Measurements from ENCODE around the gene CCNL2. TPM values are rescaled to one million over a fixed set of nuclear protein-coding genes. Genes with fewer than 3 reads are reported as not detected.
A peak's percentile ranks its signal among the peaks of the same experiment; 100 is the strongest.

Gene CCNL2
- total and polyA plus RNA-seq, 2 experiments from 2014 or later: 115 to 146 TPM

- no peaks in the 10 kb centered on the region for H3K9me2 ChIP-seq (ENCODE audit: insufficient read depth)
- H3K36me3 Mint-ChIP-seq (ENCODE audit: low read depth): peaks cover 4% of the 10 kb centered on the region; the same call in 2 of the 3 replicates
- no peaks in the 10 kb centered on the region for H3K36me3 ChIP-seq (ENCODE audit: insufficient read depth)
- H3K4me1 Mint-ChIP-seq: peaks cover 46% of the 10 kb centered on the region
- ATAC-seq: peak; percentile 4
- H3K27ac Mint-ChIP-seq: no peak overlapping the region
- H3F3A ChIP-seq (replicated peaks; ENCODE audit: low read depth): peaks cover 25% of the 10 kb centered on the region
- no peaks in the 10 kb centered on the region for H4K20me1 ChIP-seq (replicated peaks; ENCODE audit: insufficient read depth)
- no peaks in the 10 kb centered on the region for H3K27me3 ChIP-seq (ENCODE audit: insufficient read depth)
- TF ChIP-seq, protein P1, sequence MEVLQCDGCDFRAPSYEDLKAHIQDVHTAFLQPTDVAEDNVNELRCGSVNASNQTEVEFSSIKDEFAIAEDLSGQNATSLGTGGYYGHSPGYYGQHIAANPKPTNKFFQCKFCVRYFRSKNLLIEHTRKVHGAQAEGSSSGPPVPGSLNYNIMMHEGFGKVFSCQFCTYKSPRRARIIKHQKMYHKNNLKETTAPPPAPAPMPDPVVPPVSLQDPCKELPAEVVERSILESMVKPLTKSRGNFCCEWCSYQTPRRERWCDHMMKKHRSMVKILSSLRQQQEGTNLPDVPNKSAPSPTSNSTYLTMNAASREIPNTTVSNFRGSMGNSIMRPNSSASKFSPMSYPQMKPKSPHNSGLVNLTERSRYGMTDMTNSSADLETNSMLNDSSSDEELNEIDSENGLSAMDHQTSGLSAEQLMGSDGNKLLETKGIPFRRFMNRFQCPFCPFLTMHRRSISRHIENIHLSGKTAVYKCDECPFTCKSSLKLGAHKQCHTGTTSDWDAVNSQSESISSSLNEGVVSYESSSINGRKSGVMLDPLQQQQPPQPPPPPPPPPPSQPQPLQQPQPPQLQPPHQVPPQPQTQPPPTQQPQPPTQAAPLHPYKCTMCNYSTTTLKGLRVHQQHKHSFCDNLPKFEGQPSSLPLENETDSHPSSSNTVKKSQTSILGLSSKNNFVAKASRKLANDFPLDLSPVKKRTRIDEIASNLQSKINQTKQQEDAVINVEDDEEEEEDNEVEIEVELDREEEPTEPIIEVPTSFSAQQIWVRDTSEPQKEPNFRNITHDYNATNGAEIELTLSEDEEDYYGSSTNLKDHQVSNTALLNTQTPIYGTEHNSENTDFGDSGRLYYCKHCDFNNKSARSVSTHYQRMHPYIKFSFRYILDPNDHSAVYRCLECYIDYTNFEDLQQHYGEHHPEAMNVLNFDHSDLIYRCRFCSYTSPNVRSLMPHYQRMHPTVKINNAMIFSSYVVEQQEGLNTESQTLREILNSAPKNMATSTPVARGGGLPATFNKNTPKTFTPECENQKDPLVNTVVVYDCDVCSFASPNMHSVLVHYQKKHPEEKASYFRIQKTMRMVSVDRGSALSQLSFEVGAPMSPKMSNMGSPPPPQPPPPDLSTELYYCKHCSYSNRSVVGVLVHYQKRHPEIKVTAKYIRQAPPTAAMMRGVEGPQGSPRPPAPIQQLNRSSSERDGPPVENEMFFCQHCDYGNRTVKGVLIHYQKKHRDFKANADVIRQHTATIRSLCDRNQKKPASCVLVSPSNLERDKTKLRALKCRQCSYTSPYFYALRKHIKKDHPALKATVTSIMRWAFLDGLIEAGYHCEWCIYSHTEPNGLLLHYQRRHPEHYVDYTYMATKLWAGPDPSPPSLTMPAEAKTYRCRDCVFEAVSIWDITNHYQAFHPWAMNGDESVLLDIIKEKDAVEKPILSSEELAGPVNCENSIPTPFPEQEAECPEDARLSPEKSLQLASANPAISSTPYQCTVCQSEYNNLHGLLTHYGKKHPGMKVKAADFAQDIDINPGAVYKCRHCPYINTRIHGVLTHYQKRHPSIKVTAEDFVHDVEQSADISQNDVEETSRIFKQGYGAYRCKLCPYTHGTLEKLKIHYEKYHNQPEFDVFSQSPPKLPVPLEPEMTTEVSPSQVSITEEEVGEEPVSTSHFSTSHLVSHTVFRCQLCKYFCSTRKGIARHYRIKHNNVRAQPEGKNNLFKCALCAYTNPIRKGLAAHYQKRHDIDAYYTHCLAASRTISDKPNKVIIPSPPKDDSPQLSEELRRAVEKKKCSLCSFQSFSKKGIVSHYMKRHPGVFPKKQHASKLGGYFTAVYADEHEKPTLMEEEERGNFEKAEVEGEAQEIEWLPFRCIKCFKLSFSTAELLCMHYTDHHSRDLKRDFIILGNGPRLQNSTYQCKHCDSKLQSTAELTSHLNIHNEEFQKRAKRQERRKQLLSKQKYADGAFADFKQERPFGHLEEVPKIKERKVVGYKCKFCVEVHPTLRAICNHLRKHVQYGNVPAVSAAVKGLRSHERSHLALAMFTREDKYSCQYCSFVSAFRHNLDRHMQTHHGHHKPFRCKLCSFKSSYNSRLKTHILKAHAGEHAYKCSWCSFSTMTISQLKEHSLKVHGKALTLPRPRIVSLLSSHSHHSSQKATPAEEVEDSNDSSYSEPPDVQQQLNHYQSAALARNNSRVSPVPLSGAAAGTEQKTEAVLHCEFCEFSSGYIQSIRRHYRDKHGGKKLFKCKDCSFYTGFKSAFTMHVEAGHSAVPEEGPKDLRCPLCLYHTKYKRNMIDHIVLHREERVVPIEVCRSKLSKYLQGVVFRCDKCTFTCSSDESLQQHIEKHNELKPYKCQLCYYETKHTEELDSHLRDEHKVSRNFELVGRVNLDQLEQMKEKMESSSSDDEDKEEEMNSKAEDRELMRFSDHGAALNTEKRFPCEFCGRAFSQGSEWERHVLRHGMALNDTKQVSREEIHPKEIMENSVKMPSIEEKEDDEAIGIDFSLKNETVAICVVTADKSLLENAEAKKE (CRISPR knock-in tag; IDR thresholded peaks at IDR 0.05): no peak
- no peak for TF ChIP-seq EZH2phosphoT487 (IDR thresholded peaks at IDR 0.05; ENCODE audit: unreplicated experiment)
- TF ChIP-seq, protein P2, sequence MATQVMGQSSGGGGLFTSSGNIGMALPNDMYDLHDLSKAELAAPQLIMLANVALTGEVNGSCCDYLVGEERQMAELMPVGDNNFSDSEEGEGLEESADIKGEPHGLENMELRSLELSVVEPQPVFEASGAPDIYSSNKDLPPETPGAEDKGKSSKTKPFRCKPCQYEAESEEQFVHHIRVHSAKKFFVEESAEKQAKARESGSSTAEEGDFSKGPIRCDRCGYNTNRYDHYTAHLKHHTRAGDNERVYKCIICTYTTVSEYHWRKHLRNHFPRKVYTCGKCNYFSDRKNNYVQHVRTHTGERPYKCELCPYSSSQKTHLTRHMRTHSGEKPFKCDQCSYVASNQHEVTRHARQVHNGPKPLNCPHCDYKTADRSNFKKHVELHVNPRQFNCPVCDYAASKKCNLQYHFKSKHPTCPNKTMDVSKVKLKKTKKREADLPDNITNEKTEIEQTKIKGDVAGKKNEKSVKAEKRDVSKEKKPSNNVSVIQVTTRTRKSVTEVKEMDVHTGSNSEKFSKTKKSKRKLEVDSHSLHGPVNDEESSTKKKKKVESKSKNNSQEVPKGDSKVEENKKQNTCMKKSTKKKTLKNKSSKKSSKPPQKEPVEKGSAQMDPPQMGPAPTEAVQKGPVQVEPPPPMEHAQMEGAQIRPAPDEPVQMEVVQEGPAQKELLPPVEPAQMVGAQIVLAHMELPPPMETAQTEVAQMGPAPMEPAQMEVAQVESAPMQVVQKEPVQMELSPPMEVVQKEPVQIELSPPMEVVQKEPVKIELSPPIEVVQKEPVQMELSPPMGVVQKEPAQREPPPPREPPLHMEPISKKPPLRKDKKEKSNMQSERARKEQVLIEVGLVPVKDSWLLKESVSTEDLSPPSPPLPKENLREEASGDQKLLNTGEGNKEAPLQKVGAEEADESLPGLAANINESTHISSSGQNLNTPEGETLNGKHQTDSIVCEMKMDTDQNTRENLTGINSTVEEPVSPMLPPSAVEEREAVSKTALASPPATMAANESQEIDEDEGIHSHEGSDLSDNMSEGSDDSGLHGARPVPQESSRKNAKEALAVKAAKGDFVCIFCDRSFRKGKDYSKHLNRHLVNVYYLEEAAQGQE (IDR thresholded peaks at IDR 0.05; ENCODE audit: unreplicated experiment): no peak
- TF ChIP-seq CTCF (conservative IDR thresholded peaks at IDR 0.05; ENCODE audit: low read depth in 2 of 2): no peak
- no peak for TF ChIP-seq CREB1 (CRISPR knock-in tag; IDR thresholded peaks at IDR 0.05; ENCODE audit: low read depth)
- no peak for TF ChIP-seq ZNF331 (CRISPR knock-in tag; IDR thresholded peaks at IDR 0.05; ENCODE audit: low read depth)
- TF ChIP-seq POLR2AphosphoS5 (IDR thresholded peaks at IDR 0.05; ENCODE audit: low read depth): no peak
- no peak for TF ChIP-seq NANOG (IDR thresholded peaks at IDR 0.05; ENCODE audit: borderline replicate concordance)
- no peak for TF ChIP-seq ZNF114 (CRISPR knock-in tag; IDR thresholded peaks at IDR 0.05)
- no peak for TF ChIP-seq JUNB (IDR thresholded peaks at IDR 0.05; ENCODE audit: unreplicated experiment)
- H3K4me3 ChIP-seq: peak overlapping the region; percentile 46
- H2AFZ ChIP-seq: no peak overlapping the region
- peaks cover 10% of the 10 kb centered on the region for H3K9me3 Mint-ChIP-seq
- H3K4me1 ChIP-seq (ENCODE audit: insufficient read depth): peaks cover 35% of the 10 kb centered on the region
- peak overlapping the region; percentile 44; the same call in 2 of the 3 replicates for H3K4me3 Mint-ChIP-seq
- peaks cover 26% of the 10 kb centered on the region for H3K27me3 Mint-ChIP-seq (ENCODE audit: insufficient read depth, low read depth, poor library complexity)
- no peak overlapping the region for H3K27ac ChIP-seq (ENCODE audit: low read depth)
- H3K4me2 ChIP-seq: peak overlapping the region; percentile 72
- no peak for DNase-seq (ENCODE audit: low spot score)
- H3K79me2 ChIP-seq (replicated peaks; ENCODE audit: insufficient read depth): no peaks in the 10 kb centered on the region
Observed at GRCh38 chr1:1426496-1427105, 27.5 kb upstream of the CCNL2 start.
